Karpas-422 (cell line): Measurements from ENCODE around the gene ZNHIT2. TPM values are rescaled to one million over a fixed set of nuclear protein-coding genes. Genes with fewer than 3 reads are reported as not detected.

Source experiments
- DNase-seq: peaks from one replicate; pipeline ENCODE4 v3.0.0-alpha.2; 2015
- H2AFZ ChIP-seq: fragments of 200-600 bp; sonication (generic); 2 replicates; pipeline ENCODE4 v1.6.1; 2014; ENCODE audit warnings: antibody characterized with exemption, low read length, mixed read lengths
- H3K27ac ChIP-seq: fragments of 200-600 bp; sonication (generic); 2 replicates; pipeline ENCODE4 v1.5.1; 2014; ENCODE audit warnings: mild to moderate bottlenecking, low read length, moderate library complexity
- H3K27me3 ChIP-seq: fragments of 200-600 bp; sonication (generic); 2 replicates; pipeline ENCODE4 v1.6.1; 2014; ENCODE audit warnings: low read length, mixed read lengths
- H3K36me3 ChIP-seq: fragments of 200-600 bp; sonication (generic); 2 replicates; pipeline ENCODE4 v1.6.1; 2014; ENCODE audit warnings: low read length, mixed read lengths; ENCODE audit not compliant: insufficient read depth
- H3K4me1 ChIP-seq: fragments of 200-600 bp; sonication (generic); 2 replicates; pipeline ENCODE4 v1.6.1; 2014; ENCODE audit warnings: mild to moderate bottlenecking, low read length, mixed read lengths
- H3K4me2 ChIP-seq: fragments of 200-600 bp; sonication (generic); 2 replicates; pipeline ENCODE4 v1.6.1; 2014; ENCODE audit warnings: low read length, low read depth, mild to moderate bottlenecking; ENCODE audit not compliant: poor library complexity, severe bottlenecking
- H3K4me3 ChIP-seq: fragments of 200-600 bp; sonication (generic); 2 replicates; pipeline ENCODE4 v1.5.1; 2014; ENCODE audit warnings: mild to moderate bottlenecking, antibody characterized with exemption, low read length, mixed read lengths
- H3K79me2 ChIP-seq: fragments of 200-600 bp; sonication (generic); 2 replicates; pipeline ENCODE4 v1.6.1; 2014; ENCODE audit warnings: mild to moderate bottlenecking, low read length, mixed read lengths
- H3K9ac ChIP-seq: fragments of 200-600 bp; sonication (generic); 2 replicates; pipeline ENCODE4 v1.6.0; 2014; ENCODE audit warnings: low read length
- H3K9me2 ChIP-seq: fragments of 200-600 bp; sonication (generic), shearing (Covaris generic); replicated peaks from 2 replicates; pipeline ENCODE4 v1.6.0; 2014; ENCODE audit warnings: mild to moderate bottlenecking, low read length, moderate library complexity; ENCODE audit not compliant: insufficient read depth
- H3K9me3 ChIP-seq: fragments of 300-700, 200-600 bp; sonication (generic); 2 replicates; pipeline ENCODE4 v1.6.1; 2014; ENCODE audit warnings: low read length, mixed read lengths
- H4K20me1 ChIP-seq: fragments of 200-600 bp; sonication (generic); 2 replicates; pipeline ENCODE4 v1.6.1; 2014; ENCODE audit warnings: mild to moderate bottlenecking, antibody characterized with exemption, low read length, low read depth; ENCODE audit not compliant: insufficient read depth
- total RNA-seq: library from RNA; depleted of rRNA; stranded (reverse); fragments of >200 nt; shearing (Covaris generic); gene quantifications from 2 replicates; pipeline ENCODE4 v1.2.3, GENCODE V29; 2014; ENCODE audit warnings: low replicate concordance

Gene ZNHIT2
- total RNA-seq, 1 experiment from 2014 or later = 11.3 TPM

DNA sequence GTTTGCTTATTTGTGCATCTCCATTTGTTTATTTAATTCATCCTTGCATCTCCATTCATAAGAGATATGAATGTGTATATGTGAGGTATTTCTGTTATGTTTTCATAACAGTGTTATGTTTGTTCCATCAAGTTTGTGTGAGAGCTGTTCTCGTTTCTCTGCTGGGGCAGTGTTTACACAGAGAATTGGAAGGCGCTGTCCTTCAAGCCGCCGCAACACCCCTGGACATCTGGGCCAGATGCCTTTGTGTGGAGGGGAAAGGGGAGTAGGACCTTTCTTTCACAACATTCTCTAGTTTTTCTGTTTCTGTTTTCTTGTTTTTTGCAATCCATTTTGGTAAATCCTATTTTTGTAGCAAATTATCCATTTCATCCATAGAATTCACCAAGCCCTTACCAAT is 12.9 kb downstream of the ZNHIT2 start:
- no peak overlapping the region for H3K4me3 ChIP-seq
- no peaks in the 10 kb centered on the region for H3K9me2 ChIP-seq
- H3K36me3 ChIP-seq = no peaks in the 10 kb centered on the region
- DNase-seq = no peak
- H3K4me2 ChIP-seq = no peak overlapping the region
- H4K20me1 ChIP-seq = no peaks in the 10 kb centered on the region
- no peaks in the 10 kb centered on the region for H3K4me1 ChIP-seq
- H3K79me2 ChIP-seq = peaks cover 28% of the 10 kb centered on the region
- H2AFZ ChIP-seq = no peak overlapping the region
- H3K9me3 ChIP-seq = no peaks in the 10 kb centered on the region
- H3K9ac ChIP-seq = no peak overlapping the region
- H3K27me3 ChIP-seq = no peaks in the 10 kb centered on the region
- H3K27ac ChIP-seq = no peak overlapping the region

- Histone ChIP-seq H3K27me3 (no peaks in the 10 kb centered on the region), H3K4me2 (no peak overlapping the region), H3K9me3 (no peaks in the 10 kb centered on the region), H3K9me2 (no peaks in the 10 kb centered on the region), H3K79me2 (peaks cover 37% of the 10 kb centered on the region), H3K9ac (no peak overlapping the region), H3K36me3 (peaks cover 2% of the 10 kb centered on the region; the same call in 1 of the 2 replicates), H3K4me1 (no peaks in the 10 kb centered on the region), H3K27ac (no peak overlapping the region), H2AFZ (no peak overlapping the region), H3K4me3 (no peak overlapping the region), H4K20me1 (no peaks in the 10 kb centered on the region)
- DNase-seq = no peak
Measured at GRCh38 chr11:65103476-65103875, 14.0 kb downstream of the ZNHIT2 start.

- peaks cover 2% of the 10 kb centered on the region; the same call in 1 of the 2 replicates for H3K4me1 ChIP-seq
- no peaks in the 10 kb centered on the region for H3K9me3 ChIP-seq
- peaks cover 7% of the 10 kb centered on the region; the same call in 1 of the 2 replicates for H3K36me3 ChIP-seq
- H3K9ac ChIP-seq = no peak overlapping the region
- H3K4me3 ChIP-seq = no peak overlapping the region
- H4K20me1 ChIP-seq = no peaks in the 10 kb centered on the region
- no peak for DNase-seq
- no peaks in the 10 kb centered on the region for H3K9me2 ChIP-seq
- peaks cover 48% of the 10 kb centered on the region for H3K79me2 ChIP-seq
- no peak overlapping the region for H3K4me2 ChIP-seq
- H2AFZ ChIP-seq = no peak overlapping the region
- no peaks in the 10 kb centered on the region for H3K27me3 ChIP-seq
- H3K27ac ChIP-seq = no peak overlapping the region
Measured at GRCh38 chr11:65102142-65103095, 15.1 kb downstream of the ZNHIT2 start.

DNA sequence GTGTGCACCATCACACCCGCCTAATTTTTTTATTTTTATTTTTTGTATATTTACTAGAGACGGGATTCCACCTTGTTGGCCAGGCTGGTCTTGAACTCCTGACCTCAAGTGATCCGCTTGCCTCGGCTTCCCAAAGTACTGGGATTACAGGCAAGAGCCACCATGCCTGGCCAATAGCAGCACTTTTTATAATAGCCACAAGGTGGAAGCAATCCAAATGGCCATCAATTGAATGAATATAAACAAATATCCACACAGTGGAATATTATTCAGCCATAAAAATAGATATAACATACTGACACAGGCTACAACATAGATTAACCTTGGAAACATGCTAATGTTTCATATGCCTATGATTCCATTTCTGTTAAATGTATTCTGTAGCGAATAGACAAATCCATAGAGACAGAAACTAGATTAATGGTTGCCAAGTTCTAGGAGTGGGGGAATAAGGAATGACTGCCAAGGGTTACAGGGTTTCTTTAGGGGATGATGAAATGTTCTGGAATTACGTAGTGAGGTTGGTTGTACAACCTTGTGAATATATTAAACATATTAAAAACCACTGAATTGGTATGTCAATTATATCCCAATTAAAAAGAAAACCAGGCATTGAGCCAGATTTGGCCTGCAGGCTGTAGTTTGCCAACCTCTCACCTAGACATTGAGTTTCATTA is 16.7 kb downstream of the ZNHIT2 start:
- peaks cover 7% of the 10 kb centered on the region; the same call in 1 of the 2 replicates for H3K36me3 ChIP-seq
- no peaks in the 10 kb centered on the region for H3K9me3 ChIP-seq
- no peak overlapping the region for H3K9ac ChIP-seq
- no peak for DNase-seq
- H3K27me3 ChIP-seq = no peaks in the 10 kb centered on the region
- no peaks in the 10 kb centered on the region for H3K9me2 ChIP-seq
- H3K4me1 ChIP-seq = peaks cover 9% of the 10 kb centered on the region
- no peak overlapping the region for H3K4me3 ChIP-seq
- H4K20me1 ChIP-seq = no peaks in the 10 kb centered on the region
- no peak overlapping the region for H3K4me2 ChIP-seq
- H3K79me2 ChIP-seq = peaks cover 58% of the 10 kb centered on the region
- H2AFZ ChIP-seq = no peak overlapping the region
- no peak overlapping the region for H3K27ac ChIP-seq

DNA sequence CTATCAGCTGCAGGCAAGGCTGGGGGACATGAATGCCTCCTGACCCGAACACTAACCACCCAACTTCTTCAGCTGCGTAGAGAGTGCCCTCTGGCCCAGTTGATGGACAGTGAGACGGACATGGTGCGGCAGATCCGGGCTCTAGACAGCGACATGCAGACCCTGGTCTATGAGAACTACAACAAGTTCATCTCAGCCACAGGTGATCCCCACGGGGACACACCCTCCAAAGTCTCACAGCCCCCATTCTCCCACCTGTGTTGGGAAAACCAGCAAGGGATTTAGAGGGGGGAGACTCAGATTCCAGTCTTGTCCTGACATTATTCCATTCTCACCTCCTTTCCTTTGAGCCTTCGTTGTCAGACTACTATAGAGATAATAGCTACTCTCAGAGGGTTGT is 20.6 kb downstream of the ZNHIT2 start:
- no peak for DNase-seq
- peak overlapping the region; percentile 79 for H3K4me3 ChIP-seq

GRCh38 chr11:65095974-65096806 is 21.3 kb downstream of the ZNHIT2 start, which contains the start of gene VPS51:
VPS51 (plus strand) TSS chr11:65096214; CDS start chr11:65096251, 37 bp downstream.
- peak within 1 kb of the TSS; percentile 79 for H3K4me3 ChIP-seq
- H3K9me2 ChIP-seq = no peaks in the 10 kb centered on the region
- DNase-seq = peak; percentile 95
- peak within 1 kb of the TSS; percentile 72 for H3K27ac ChIP-seq
- peaks cover 39% of the 10 kb centered on the region for H3K79me2 ChIP-seq
- peak within 1 kb of the TSS; percentile 86 for H3K9ac ChIP-seq
- H3K9me3 ChIP-seq = no peaks in the 10 kb centered on the region
- H3K4me2 ChIP-seq = peak within 1 kb of the TSS; percentile 89
- peaks cover 13% of the 10 kb centered on the region for H3K4me1 ChIP-seq
- H2AFZ ChIP-seq = peak within 1 kb of the TSS; percentile 33; the same call in 1 of the 2 replicates
- no peaks in the 10 kb centered on the region for H3K27me3 ChIP-seq
- peaks cover 7% of the 10 kb centered on the region; the same call in 1 of the 2 replicates for H3K36me3 ChIP-seq
- no peaks in the 10 kb centered on the region for H4K20me1 ChIP-seq

More for the DNA sequence above, 20.6 kb downstream of the ZNHIT2 start:
- no peaks in the 10 kb centered on the region for H3K9me2 ChIP-seq
- H3K9me3 ChIP-seq = no peaks in the 10 kb centered on the region
- H3K79me2 ChIP-seq = peaks cover 40% of the 10 kb centered on the region
- peak overlapping the region; percentile 89 for H3K4me2 ChIP-seq
- H3K36me3 ChIP-seq = peaks cover 7% of the 10 kb centered on the region; the same call in 1 of the 2 replicates
- no peak overlapping the region for H2AFZ ChIP-seq
- peak overlapping the region; percentile 86 for H3K9ac ChIP-seq
- peaks cover 13% of the 10 kb centered on the region for H3K4me1 ChIP-seq
- no peaks in the 10 kb centered on the region for H3K27me3 ChIP-seq
- H4K20me1 ChIP-seq = no peaks in the 10 kb centered on the region
- no peak overlapping the region for H3K27ac ChIP-seq

GRCh38 chr11:65095427-65095826 is 22.1 kb downstream of the ZNHIT2 start:
- no peak for DNase-seq
- Histone ChIP-seq H3K27ac (no peak overlapping the region), H3K27me3 (no peaks in the 10 kb centered on the region), H3K9me3 (no peaks in the 10 kb centered on the region), H3K36me3 (peaks cover 7% of the 10 kb centered on the region; the same call in 1 of the 2 replicates), H3K4me3 (peak overlapping the region; percentile 79), H3K4me2 (peak overlapping the region; percentile 89), H2AFZ (peak overlapping the region; percentile 33; the same call in 1 of the 2 replicates), H3K79me2 (peaks cover 33% of the 10 kb centered on the region), H3K4me1 (peaks cover 13% of the 10 kb centered on the region), H4K20me1 (no peaks in the 10 kb centered on the region), H3K9ac (peak overlapping the region; percentile 86), H3K9me2 (no peaks in the 10 kb centered on the region)
